Astrocyte (in vitro differentiated cells and primary cell): ENCODE results near the gene ADARB2.

Source experiments
- EZH2 ChIP-seq: IDR thresholded peaks from 2 replicates; pipeline ENCODE4 v1.6.1; 2012; ENCODE audit warnings: mild to moderate bottlenecking, low read length, inconsistent platforms; ENCODE audit not compliant: insufficient read depth
- TF ChIP-seq, protein P1 (sequence below): IDR thresholded peaks from 2 replicates; pipeline ENCODE4 v1.5.1; 2011; ENCODE audit warnings: low read depth, mild to moderate bottlenecking, inconsistent platforms, low read length, moderate library complexity; ENCODE audit not compliant: insufficient read depth

DNA sequence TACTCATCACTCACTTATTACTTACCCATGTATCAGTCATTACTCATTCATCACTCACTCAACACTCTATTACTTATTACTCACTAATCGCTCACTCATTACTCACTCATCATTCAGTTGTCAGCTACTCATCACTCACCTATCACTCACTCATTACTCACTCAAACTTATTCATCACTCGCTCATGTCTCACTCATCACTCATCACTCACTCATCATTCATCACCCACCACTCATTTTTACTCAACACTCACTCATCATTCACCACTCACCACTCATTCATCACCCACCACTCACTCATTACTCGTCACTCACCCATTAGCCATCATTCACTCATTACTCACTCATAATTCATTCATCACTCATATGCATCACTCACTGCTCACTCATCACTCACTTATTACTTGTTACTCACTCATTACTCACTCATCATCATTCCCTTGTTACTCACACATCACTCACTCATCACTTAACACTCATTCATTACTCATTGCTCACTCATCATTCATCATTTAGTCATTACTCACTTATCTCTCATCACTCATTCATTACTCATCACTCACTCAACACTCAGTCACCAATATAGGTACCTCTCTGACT is 237.9 kb downstream of the ADARB2 start:
- TF ChIP-seq, protein P1, sequence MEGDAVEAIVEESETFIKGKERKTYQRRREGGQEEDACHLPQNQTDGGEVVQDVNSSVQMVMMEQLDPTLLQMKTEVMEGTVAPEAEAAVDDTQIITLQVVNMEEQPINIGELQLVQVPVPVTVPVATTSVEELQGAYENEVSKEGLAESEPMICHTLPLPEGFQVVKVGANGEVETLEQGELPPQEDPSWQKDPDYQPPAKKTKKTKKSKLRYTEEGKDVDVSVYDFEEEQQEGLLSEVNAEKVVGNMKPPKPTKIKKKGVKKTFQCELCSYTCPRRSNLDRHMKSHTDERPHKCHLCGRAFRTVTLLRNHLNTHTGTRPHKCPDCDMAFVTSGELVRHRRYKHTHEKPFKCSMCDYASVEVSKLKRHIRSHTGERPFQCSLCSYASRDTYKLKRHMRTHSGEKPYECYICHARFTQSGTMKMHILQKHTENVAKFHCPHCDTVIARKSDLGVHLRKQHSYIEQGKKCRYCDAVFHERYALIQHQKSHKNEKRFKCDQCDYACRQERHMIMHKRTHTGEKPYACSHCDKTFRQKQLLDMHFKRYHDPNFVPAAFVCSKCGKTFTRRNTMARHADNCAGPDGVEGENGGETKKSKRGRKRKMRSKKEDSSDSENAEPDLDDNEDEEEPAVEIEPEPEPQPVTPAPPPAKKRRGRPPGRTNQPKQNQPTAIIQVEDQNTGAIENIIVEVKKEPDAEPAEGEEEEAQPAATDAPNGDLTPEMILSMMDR, result no peak
- TF ChIP-seq EZH2, result no peak
